K562 (cell line): Measurements from ENCODE around the gene PTP4A2. TPM values are rescaled to one million over a fixed set of nuclear protein-coding genes. Genes with fewer than 3 reads are reported as not detected.

Experiments used
- ATAC-seq: fragments of 200-7000 bp; cut with Tn5 transposase; 3 replicates; pipeline ENCODE4 v1.9.1; 2020; ENCODE audit warnings: moderate library complexity
- BruUV-seq: library from RNA; stranded (reverse); fragments of 400-500 nt; replicated peaks from 2 replicates; lab custom pipeline; 2021; lab: Mats Ljungman, UMichigan
- CTCF ChIA-PET: fragments of 300-600 bp; formaldehyde crosslinking; extraction: SDS; loops from one replicate; lab custom pipeline; 2021; ENCODE audit warnings: low intra/inter-chr PET ratio; lab: Yijun Ruan, JAX
- POLR2A ChIA-PET: fragments of 300-600, 350-650 bp; sonication (Branson Sonifier 250); formaldehyde crosslinking; extraction: SDS; loops from one replicate; lab custom pipeline; 2021; ENCODE audit warnings: antibody characterized with exemption, inconsistent platforms; lab: Yijun Ruan, JAX
- DNase-seq, 4 experiments: peaks; one replicate each; pipeline versions ENCODE4 v3.0.0 to v3.0.0-alpha.2; 2011 to 2018; ENCODE audit warnings: low spot score in 3 of 4, mixed read lengths in 3 of 4; ENCODE audit errors: extremely low read depth in 1 of 4
- FAIRE-seq: peaks from 2 replicates; lab custom pipeline; 2011; peaks lifted over from hg19 to GRCh38; lab: Jason Lieb, UNC
- H2AFZ ChIP-seq: 2 replicates; pipeline ENCODE4 v1.6.0; 2011; ENCODE audit warnings: low read depth, low read length, control low read depth, inconsistent platforms
- H3K27ac ChIP-seq: fragments of 200-600 bp; 3 replicates; pipeline ENCODE4 v1.8.0; 2011; ENCODE audit warnings: low read depth, mild to moderate bottlenecking, control low read depth, inconsistent platforms, low read length, moderate library complexity, mixed read lengths; ENCODE audit errors: extremely low read depth
- H3K27me3 ChIP-seq, 2 experiments: fragments of 300-600 bp in 1 of 2; 2 replicates in 1 of 2; 3 replicates in 1 of 2; pipeline versions ENCODE4 v1.6.0 to v1.8.0; 2011; ENCODE audit warnings: inconsistent platforms in 2 of 2, low read length in 2 of 2, mild to moderate bottlenecking in 1 of 2, mixed read lengths in 1 of 2, moderate library complexity in 1 of 2; ENCODE audit not compliant: control insufficient read depth in 2 of 2, insufficient read depth in 2 of 2
- H3K36me3 ChIP-seq: fragments of 300-600 bp; 3 replicates; pipeline ENCODE4 v1.8.0; 2011; ENCODE audit warnings: mild to moderate bottlenecking, low read length, inconsistent platforms; ENCODE audit not compliant: control insufficient read depth, insufficient read depth
- H3K4me1 ChIP-seq, 2 experiments: fragments of 200-600 bp in 1 of 2; replicated peaks in 1 of 2; 2 replicates in 1 of 2; 3 replicates in 1 of 2; pipeline versions ENCODE4 v1.5.1 to v1.8.0; 2011; ENCODE audit warnings: inconsistent platforms in 2 of 2, low read length in 2 of 2, mild to moderate bottlenecking in 1 of 2, mixed read lengths in 1 of 2, moderate library complexity in 1 of 2; ENCODE audit not compliant: control insufficient read depth in 2 of 2, insufficient read depth in 2 of 2
- H3K4me2 ChIP-seq: 2 replicates; pipeline ENCODE4 v1.6.1; 2011; ENCODE audit warnings: low read length, control low read depth, inconsistent platforms, mixed read lengths; ENCODE audit not compliant: insufficient read depth
- H3K4me3 ChIP-seq: fragments of 200-600 bp; sonication (generic), shearing (Covaris generic); 2 replicates; pipeline ENCODE4 v1.5.1; 2016; ENCODE audit warnings: control low read depth, inconsistent platforms
- H3K79me2 ChIP-seq: fragments of 200-600 bp; 3 replicates; pipeline ENCODE4 v1.8.0; 2011; ENCODE audit warnings: low read length, inconsistent platforms; ENCODE audit not compliant: control insufficient read depth, insufficient read depth
- H3K9ac ChIP-seq, 2 experiments: 2 replicates each; pipeline versions ENCODE4 v1.6.0 to v1.6.1; 2011; ENCODE audit warnings: low read depth in 2 of 2, low read length in 2 of 2, control low read depth in 1 of 2, inconsistent platforms in 1 of 2, mild to moderate bottlenecking in 1 of 2, mixed read lengths in 1 of 2; ENCODE audit not compliant: insufficient read depth in 1 of 2
- H3K9me1 ChIP-seq: one replicate; pipeline ENCODE4 v1.6.0; 2011; ENCODE audit warnings: inconsistent platforms, mild to moderate bottlenecking, low read length, moderate library complexity; ENCODE audit not compliant: control insufficient read depth, insufficient read depth
- H3K9me3 ChIP-seq: replicated peaks from 2 replicates; pipeline ENCODE4 v1.5.1; 2011; ENCODE audit warnings: low read depth, low read length, inconsistent platforms; ENCODE audit not compliant: control insufficient read depth, insufficient read depth
- H4K20me1 ChIP-seq: replicated peaks from 2 replicates; pipeline ENCODE4 v1.6.1; 2011; ENCODE audit warnings: low read length, inconsistent platforms, mixed read lengths; ENCODE audit not compliant: control insufficient read depth, insufficient read depth
- ARHGAP35 ChIP-seq: fragments of 450-650 bp; IDR thresholded peaks from 2 replicates; pipeline ENCODE4 v1.6.1; 2018; ENCODE audit not compliant: partially characterized antibody
- ARID1B ChIP-seq: fragments of 450-650 bp; IDR thresholded peaks from 2 replicates; pipeline ENCODE4 v1.6.1; 2016; ENCODE audit warnings: antibody characterized with exemption, mild to moderate bottlenecking, inconsistent platforms
- ARID2 ChIP-seq: fragments of 450-650 bp; IDR thresholded peaks from 2 replicates; pipeline ENCODE4 v1.6.1; 2017; ENCODE audit warnings: antibody characterized with exemption, mild to moderate bottlenecking
- ARNT ChIP-seq, 2 experiments: fragments of 450-650 bp; IDR thresholded peaks; 2 replicates each; pipeline ENCODE4 v1.6.1; 2016; ENCODE audit warnings: mild to moderate bottlenecking in 1 of 2
- CCAR2 ChIP-seq: fragments of 200-400 bp; formaldehyde crosslinking; IDR thresholded peaks from 2 replicates; pipeline ENCODE4 v1.6.1; 2017; ENCODE audit warnings: mild to moderate bottlenecking, low read depth, low read length
- ELF4 ChIP-seq: fragments of 450-650 bp; formaldehyde crosslinking; IDR thresholded peaks from 2 replicates; pipeline ENCODE4 v1.4.0; 2022; ENCODE audit warnings: missing genetic modification characterization
- ETS1 ChIP-seq: conservative IDR thresholded peaks from 2 replicates; pipeline ENCODE4 v1.6.1; 2011; ENCODE audit warnings: low read depth, mild to moderate bottlenecking, low read length; ENCODE audit not compliant: control insufficient read depth
- HMG20A ChIP-seq: fragments of 450-650 bp; formaldehyde crosslinking; conservative IDR thresholded peaks from 2 replicates; pipeline ENCODE4 v1.4.0; 2020; ENCODE audit warnings: mild to moderate bottlenecking, mixed read lengths
- HMG20B ChIP-seq: fragments of 250-450 bp; sonication (Bioruptor Pico); IDR thresholded peaks from 2 replicates; pipeline ENCODE4 v1.5.0; 2021; ENCODE audit warnings: mild to moderate bottlenecking
- KDM1A ChIP-seq, 2 experiments: fragments of 450-650 bp; IDR thresholded peaks; 2 replicates each; pipeline ENCODE4 v1.6.1; 2016; ENCODE audit warnings: mild to moderate bottlenecking in 2 of 2
- MAZ ChIP-seq, 2 experiments: fragments of 450-650 bp in 1 of 2; sonication (generic) in 1 of 2; formaldehyde crosslinking; IDR thresholded peaks in 1 of 2; conservative IDR thresholded peaks in 1 of 2; 2 replicates each; pipeline versions ENCODE4 v1.4.0 to v1.5.0; 2020; ENCODE audit warnings: mild to moderate bottlenecking in 1 of 2, missing genetic modification reagents in 1 of 2
- MBD2 ChIP-seq: sonication (generic); IDR thresholded peaks from 2 replicates; pipeline ENCODE4 v1.6.1; 2016; ENCODE audit warnings: low read depth, borderline replicate concordance
- POLR2B ChIP-seq: fragments of 450-650 bp; IDR thresholded peaks from 2 replicates; pipeline ENCODE4 v1.6.1; 2018; ENCODE audit warnings: low read depth; ENCODE audit not compliant: partially characterized antibody
- SUPT5H ChIP-seq: fragments of 450-650 bp; IDR thresholded peaks from 2 replicates; pipeline ENCODE4 v1.6.1; 2016
- THRAP3 ChIP-seq: fragments of 450-650 bp; IDR thresholded peaks from 2 replicates; pipeline ENCODE4 v1.6.1; 2016; ENCODE audit warnings: mild to moderate bottlenecking, inconsistent platforms, borderline replicate concordance
- TOE1 ChIP-seq, 2 experiments: fragments of 450-650 bp in 1 of 2; sonication (generic) in 1 of 2; formaldehyde crosslinking in 1 of 2; IDR thresholded peaks; 2 replicates each; pipeline versions ENCODE4 v1.7.1 to v1.8.0; 2016 to 2022; ENCODE audit warnings: borderline replicate concordance in 2 of 2, mild to moderate bottlenecking in 2 of 2, antibody characterized with exemption in 1 of 2, inconsistent platforms in 1 of 2, low read depth in 1 of 2, missing genetic modification reagents in 1 of 2, moderate library complexity in 1 of 2
- TSC22D4 ChIP-seq: fragments of 450-650 bp; IDR thresholded peaks from 2 replicates; pipeline ENCODE4 v1.6.1; 2016; ENCODE audit warnings: missing genetic modification characterization, missing biosample characterization, control low read depth
- ZNF232 ChIP-seq: sonication (generic); formaldehyde crosslinking; IDR thresholded peaks from 2 replicates; pipeline ENCODE4 v1.8.0; 2022; ENCODE audit warnings: mild to moderate bottlenecking, missing genetic modification reagents
- WGBS: fragments of 100-300 bp; shearing (Covaris generic); methylation state at CpG from one replicate; pipeline ENCODE4 v1.1.6; 2016; ENCODE audit warnings: low coverage, mixed read lengths; ENCODE audit not compliant: insufficient coverage; ENCODE audit errors: missing lambda C conversion rate; 5-methylcytosine and 5-hydroxymethylcytosine counted together
- in situ Hi-C: fragments of 300-500 bp; cut with MboI; formaldehyde crosslinking; loops from 4 replicates; pipeline ENCODE4 v1.15.0; 2018; ENCODE audit warnings: inconsistent platforms, mixed read lengths
- intact Hi-C: fragments of 100-400 bp; cut with micrococcal nuclease; formaldehyde crosslinking; loops from 2 replicates; pipeline ENCODE4 v1.14.2; 2022
- polyA plus RNA-seq, 8 experiments: library from polyadenylated mRNA; depleted of rRNA in 4 of 8; stranded (reverse) in 5 of 8; unstranded in 3 of 8; fragments of >200 nt; fragmentation: Nextera tagmentation in 2 of 8; fragmentation: Illumina TruSeq in 1 of 8; extraction: Ambion mirVana in 2 of 8; extraction: Trizol in 1 of 8; gene quantifications; 2 replicates each; pipeline versions ENCODE4 v1.2.1 to v1.2.3, GENCODE V29; 2011 to 2014; ENCODE audit warnings: inconsistent platforms in 1 of 8, missing spikeins in 1 of 8
- total RNA-seq, 7 experiments: library from RNA; depleted of rRNA in 6 of 7; stranded (reverse); fragments of >200 nt in 6 of 7; fragmentation: Illumina TruSeq in 2 of 7; extraction: Trizol in 2 of 7; gene quantifications; 2 replicates each; pipeline versions ENCODE4 v1.2.1 to v1.2.3, GENCODE V29; 2011 to 2021; ENCODE audit warnings: low replicate concordance in 1 of 7

Gene PTP4A2
- total and polyA plus RNA-seq, 9 of the 15 experiments (the other 6 are each of a cell fraction or from before 2014, with no cell fraction given): 197 to 870 (median 480) TPM

GRCh38 chr1:31906557-31906956 is 31.6 kb downstream of the PTP4A2 start:
- H3K36me3 ChIP-seq: peaks cover 61% of the 10 kb centered on the region
- ATAC-seq: no peak
- FAIRE-seq: no peak
- TF ChIP-seq ARNT (IDR thresholded peaks at IDR 0.05) (0 out of 4 replicates have a peak, but pooled peaks of 1 of the 2 experiments have one; percentile 31), TOE1 (IDR thresholded peaks at IDR 0.05; ENCODE audit: borderline replicate concordance) (0 out of 2 replicates have a peak, but pooled peaks have one; percentile 22), TOE1 (CRISPR knock-in tag; IDR thresholded peaks at IDR 0.05; ENCODE audit: borderline replicate concordance, low read depth) (no peak), KDM1A (IDR thresholded peaks at IDR 0.05) (peak in 1 of 2 experiments; percentile 55; a peak in 1 of 4 replicates), THRAP3 (peak; percentile 70; the same call in 1 of the 2 replicates), POLR2B (peak; percentile 40), SUPT5H (peak; percentile 25), ETS1 (no peak), ELF4 (CRISPR knock-in tag) (0 out of 2 replicates have a peak, but pooled peaks have one; percentile 26), ARHGAP35 (peak; percentile 7), TSC22D4 (0 out of 2 replicates have a peak, but pooled peaks have one; percentile 10), HMG20B (CRISPR knock-in tag) (no peak), ARID1B (peak; percentile 38; the same call in 1 of the 2 replicates), MBD2 (no peak), ZNF232 (CRISPR knock-in tag) (no peak), ARID2 (0 out of 2 replicates have a peak, but pooled peaks have one; percentile 43), CCAR2 (no peak), HMG20A (CRISPR knock-in tag) (no peak), MAZ (CRISPR knock-in tag; conservative IDR thresholded peaks at IDR 0.05 in 1 of 2, IDR thresholded peaks at IDR 0.05 in 1 of 2) (no peak)

More at GRCh38 chr1:31906557-31906956, 31.6 kb downstream of the PTP4A2 start:
- ChIA-PET CTCF (no interaction called here), POLR2A (interaction anchor here (0.5 to 5.7 kb wide), 9 partner anchors 10 to 81 kb away, joined by 3 to 69 read pairs (median 4); partner anchors contain the start of gene PTP4A2)
- in situ Hi-C loops: no loop called here
- Histone ChIP-seq H3K27ac (no peak overlapping the region), H3K4me1 (peaks cover 0 to 8% of the 10 kb centered on the region in 2 experiments; a peak in 2 of 5 replicates), H2AFZ (no peak overlapping the region), H3K4me2 (no peak overlapping the region), H3K27me3 (no peaks in the 10 kb centered on the region; a peak in 1 of 5 replicates), H3K9ac (no peak overlapping the region), H3K4me3 (no peak overlapping the region), H3K79me2 (peaks cover 25% of the 10 kb centered on the region), H3K9me1 (no peaks in the 10 kb centered on the region), H3K9me3 (no peaks in the 10 kb centered on the region), H4K20me1 (peaks cover 10% of the 10 kb centered on the region; the same call in 1 of the 2 replicates)
- no peak for DNase-seq
- intact Hi-C loops: no loop called here
- BruUV-seq: TSS peak; percentile 36
- WGBS: 95% methylated on average over 2 of the region's 2 CpGs
